HTERT RPE-1 (cell line): ENCODE data around the gene LPP.

Experiments used
- in situ Hi-C: fragments of 300-500 bp; cut with MboI; formaldehyde crosslinking; loops from 4 replicates; pipeline ENCODE4 v1.14.3; 2020; ENCODE audit warnings: low sequenced_read_pairs

Gene LPP

DNA sequence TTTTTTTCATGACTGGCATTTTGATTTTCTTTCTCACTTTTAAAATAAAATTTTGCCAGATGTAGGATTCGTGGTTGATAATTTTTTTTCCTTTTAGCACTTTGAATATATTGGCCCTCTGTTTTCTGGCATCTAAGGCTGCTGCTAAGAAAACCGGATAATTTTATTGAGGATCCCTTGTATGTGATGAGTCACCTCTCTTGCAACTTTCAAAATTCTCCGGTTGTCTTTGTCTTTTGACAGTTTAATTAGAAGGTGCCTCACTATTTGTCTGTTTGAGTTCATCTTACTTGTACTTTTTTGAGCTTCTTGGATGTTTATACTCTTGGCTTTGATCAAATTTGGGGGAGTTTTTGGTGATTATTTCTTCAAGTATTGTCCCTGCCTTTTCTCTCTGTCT is 349.7 kb downstream of the LPP start:
- in situ Hi-C loops, result no loop called here

DNA sequence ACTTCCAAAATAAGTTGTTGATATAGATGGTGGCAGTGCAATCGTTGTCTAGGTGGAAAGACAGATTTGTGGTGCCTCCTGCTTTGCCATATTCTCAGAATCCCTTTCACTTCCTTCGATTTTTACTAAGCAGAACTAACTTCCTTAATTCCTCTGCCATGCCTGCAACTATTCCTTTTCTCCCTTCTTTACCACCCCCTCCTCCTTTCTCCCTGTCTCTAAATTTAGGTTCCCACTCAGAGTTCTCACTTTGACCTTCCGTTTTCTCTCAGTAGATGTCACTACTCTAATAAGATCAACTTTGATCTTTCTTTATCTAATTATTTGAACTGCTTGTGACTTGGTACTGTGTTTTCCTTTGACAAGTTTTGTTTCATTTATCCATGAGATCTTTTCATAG is 351.2 kb downstream of the LPP start:
- in situ Hi-C loops, result no loop called here

DNA sequence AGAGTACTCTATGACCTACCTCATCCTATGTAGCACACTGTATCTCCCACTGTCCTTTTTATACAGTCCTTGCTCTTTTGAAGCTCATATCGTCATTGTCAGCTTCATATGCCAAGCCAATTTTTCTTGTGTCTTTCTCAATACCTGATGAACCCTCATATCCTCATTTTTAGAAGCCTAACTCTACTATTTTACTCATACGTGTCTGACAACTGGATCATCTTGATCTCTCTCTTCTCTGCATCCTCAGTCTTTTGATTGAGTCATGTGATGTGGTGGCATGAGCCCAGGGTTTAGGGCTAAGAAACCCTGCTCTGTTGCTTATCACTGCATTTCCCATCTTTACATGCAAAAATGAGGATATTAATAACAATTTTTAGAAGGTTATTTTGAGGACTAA is 352.0 kb downstream of the LPP start:
- in situ Hi-C loops, result no loop called here

DNA sequence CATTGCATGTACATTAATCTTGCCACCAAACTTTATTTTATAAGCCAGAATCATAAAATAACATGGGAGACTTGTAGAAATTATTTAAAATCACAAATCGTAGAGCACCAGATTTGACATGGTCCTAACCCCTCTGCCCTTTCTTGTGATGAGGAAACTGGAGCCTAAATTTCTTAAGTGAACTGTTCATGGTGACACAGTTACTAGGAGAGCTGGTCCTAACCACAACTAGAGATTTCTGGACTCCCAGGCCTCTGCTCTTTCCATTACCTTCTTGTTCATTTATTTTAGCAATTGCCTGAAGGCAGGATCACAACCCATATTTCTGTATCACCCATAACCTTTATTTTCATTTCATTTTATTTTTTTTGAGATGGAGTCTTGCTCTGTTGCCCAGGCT is 352.5 kb downstream of the LPP start:
- in situ Hi-C loops, result no loop called here

- in situ Hi-C loops, result no loop called here
Measured at GRCh38 chr3:188507244-188507720, 353.3 kb downstream of the LPP start.

- in situ Hi-C loops, result no loop called here
Measured at GRCh38 chr3:188508454-188508853, 354.5 kb downstream of the LPP start.

DNA sequence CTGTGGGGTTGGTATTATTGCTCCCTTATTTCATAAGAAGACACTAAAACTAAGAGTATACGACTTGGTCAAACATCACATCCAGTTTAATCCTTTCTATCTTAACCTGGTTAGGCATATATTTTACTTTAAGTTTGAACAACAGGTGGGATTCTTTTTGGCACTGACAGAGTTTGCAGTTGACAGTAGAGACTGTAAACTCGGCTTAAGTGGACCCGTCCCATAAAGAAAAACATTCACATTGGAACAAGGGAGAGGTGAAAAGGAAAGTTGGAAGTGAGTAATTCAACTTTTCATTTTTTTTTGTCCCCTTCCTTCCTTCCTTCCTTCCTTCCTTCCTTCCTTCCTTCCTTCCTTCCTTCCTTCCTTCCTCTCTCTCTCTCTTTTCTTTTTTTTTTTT is 355.4 kb downstream of the LPP start:
- in situ Hi-C loops, result no loop called here

GRCh38 chr3:188510366-188510765 is 356.4 kb downstream of the LPP start:
- in situ Hi-C loops, result no loop called here

- in situ Hi-C loops, result no loop called here
Measured at GRCh38 chr3:188513662-188514328, 359.8 kb downstream of the LPP start.

DNA sequence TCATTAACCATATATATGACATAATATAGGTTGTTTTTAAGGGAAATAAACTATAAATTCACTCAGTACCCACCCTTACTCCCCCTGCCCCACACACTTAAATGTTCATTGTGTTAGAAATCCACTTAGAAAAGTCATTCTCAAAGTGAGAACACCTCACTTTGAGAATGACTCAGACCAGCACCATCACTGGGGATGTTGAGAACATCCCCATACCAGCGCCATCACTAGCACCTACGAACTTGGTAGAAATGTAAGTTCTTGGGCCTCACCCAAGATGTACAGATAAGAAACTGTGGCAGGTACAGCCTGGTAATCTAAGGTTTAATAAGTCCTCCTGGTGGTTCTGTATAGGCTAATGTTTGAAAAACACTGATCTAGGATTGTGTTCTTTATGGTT is 362.6 kb downstream of the LPP start:
- in situ Hi-C loops, result no loop called here

GRCh38 chr3:188518416-188518815 is 364.5 kb downstream of the LPP start:
- in situ Hi-C loops, result no loop called here

DNA sequence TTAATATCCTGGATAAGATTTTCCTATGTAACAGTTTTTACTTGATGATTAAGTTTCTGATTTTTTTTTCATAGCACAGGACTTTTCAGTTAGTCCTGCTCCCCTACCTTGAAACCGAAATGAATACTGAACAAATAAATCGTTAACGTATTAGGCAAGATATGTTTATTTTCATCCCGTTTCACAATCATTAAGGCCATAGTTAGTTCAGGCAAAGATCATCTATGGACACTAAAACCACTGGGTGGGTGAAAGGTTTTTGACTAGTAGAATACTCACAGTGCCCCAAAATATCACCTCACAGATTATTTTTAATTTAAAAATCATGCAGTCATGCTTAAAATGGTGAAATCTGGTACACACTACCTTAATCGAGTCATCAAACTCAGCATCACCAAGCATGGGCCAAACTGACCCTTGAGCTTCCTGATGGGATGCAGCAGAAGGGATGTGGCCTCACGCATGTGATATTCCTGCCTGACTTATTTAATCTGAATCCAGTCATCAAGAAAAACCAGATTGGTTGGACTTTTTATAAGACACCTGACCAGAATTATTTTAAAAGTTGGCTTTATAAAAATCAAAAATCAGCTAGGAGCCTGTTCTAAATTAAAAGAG is 365.0 kb downstream of the LPP start:
- in situ Hi-C loops, result no loop called here

DNA sequence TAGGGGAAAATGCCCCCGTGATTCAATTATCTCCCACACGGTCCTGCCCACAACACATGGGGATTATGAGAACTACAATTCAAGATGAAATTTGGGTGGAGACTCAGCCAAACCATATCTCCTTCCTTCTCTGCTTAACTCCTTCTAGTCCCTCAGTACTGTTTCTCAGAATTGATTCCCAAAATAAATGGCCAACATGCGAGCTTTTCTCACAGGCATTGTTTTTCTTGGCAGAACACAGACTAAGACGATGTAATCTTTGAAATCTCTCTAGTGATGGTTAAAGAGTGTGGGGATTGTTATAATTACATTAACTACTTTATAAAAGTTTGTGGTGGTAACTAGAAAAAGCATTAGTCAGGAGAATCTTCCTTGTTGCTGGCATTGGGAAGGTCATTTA is 366.5 kb downstream of the LPP start:
- in situ Hi-C loops, result no loop called here

DNA sequence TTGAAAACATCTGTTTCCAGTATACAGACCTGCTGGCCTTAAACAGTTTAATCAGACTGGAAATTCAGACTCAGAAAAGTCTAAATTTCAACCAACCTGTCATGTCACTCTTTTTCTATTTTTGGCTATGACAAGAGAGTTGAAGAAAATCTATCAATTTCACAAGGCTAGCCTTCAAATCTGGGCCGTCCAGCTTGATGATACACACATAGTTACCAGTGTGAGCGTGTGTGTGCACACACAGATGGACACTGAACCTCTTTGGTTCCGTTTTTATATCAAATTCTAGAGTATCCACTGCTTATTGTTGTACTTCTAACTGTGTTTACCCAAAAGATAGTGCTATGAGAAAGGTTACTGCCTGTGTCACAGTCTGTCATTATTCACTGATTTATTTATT is 368.2 kb downstream of the LPP start:
- in situ Hi-C loops, result no loop called here

- in situ Hi-C loops, result no loop called here
Measured at GRCh38 chr3:188523291-188523690, 369.3 kb downstream of the LPP start.

DNA sequence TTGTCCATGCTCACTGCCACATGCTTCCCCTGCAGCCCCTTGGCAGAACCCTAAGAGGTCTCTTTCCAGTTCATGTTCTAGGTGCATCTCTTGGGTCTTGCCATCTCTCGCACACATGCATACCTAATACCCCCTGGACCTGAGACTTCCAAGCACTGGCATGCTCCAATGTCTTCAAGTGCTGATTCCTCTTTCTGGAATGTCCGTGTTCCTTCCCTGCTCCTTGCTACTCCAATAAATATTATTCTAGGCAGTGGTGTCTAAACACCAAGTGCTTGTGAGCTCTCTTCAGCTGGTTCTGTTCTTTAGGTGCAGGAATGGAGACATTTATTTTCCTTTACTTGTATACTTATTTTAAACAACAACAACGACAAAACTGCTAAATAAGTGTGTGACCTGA is 370.1 kb downstream of the LPP start:
- in situ Hi-C loops, result no loop called here

- in situ Hi-C loops, result no loop called here
Measured at GRCh38 chr3:188526057-188526456, 372.1 kb downstream of the LPP start.

DNA sequence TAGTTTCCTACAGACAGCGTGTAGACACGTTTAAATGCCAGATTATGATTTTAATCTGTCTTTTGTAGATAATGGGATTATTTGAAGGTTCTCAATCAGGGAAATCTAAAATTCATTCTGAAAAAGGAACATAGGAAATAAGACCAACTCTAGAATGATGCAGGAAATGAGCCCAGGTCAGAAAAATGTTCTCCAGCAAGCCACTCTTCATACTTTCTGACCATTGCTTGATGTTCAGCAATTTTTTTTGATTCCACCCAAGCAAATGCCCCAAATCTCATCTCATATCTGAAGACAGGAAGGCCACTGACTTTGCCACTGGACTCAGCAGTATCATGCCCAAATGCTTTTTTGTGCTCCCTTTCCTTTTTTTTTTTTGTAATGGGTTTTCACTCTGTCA is 373.4 kb downstream of the LPP start:
- in situ Hi-C loops, result no loop called here

DNA sequence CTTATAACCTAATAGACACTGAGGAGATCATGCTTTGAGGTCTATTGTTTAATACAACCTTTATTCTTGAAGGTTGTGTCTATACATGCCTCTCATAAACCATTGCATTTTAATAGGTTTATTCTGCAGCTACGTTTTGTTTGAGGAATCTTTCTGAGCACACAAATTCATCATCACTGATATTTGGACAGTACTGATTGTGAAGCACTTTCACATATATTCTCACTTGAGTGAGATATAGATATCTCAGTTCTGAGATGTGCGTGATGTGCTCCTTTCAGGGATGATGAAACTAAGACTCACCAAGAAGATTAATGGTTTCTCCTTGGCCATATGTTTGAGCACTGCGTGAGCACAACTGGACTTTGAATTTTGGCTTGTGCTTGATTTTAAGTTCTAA is 374.4 kb downstream of the LPP start:
- in situ Hi-C loops, result no loop called here

GRCh38 chr3:188529228-188529627 is 375.3 kb downstream of the LPP start:
- in situ Hi-C loops, result no loop called here

GRCh38 chr3:188530226-188530625 is 376.3 kb downstream of the LPP start:
- in situ Hi-C loops, result no loop called here

GRCh38 chr3:188531210-188531609 is 377.3 kb downstream of the LPP start:
- in situ Hi-C loops, result no loop called here

GRCh38 chr3:188533172-188533571 is 379.2 kb downstream of the LPP start:
- in situ Hi-C loops, result no loop called here
